H1 (cell line): Measurements from ENCODE around the gene SMTN. TPM values are rescaled to one million over a fixed set of nuclear protein-coding genes. Genes with fewer than 3 reads are reported as not detected.

ENCODE experiments used
- ATF2 ChIP-seq: IDR thresholded peaks from 2 replicates; pipeline ENCODE4 v1.6.1; 2012; ENCODE audit warnings: low read length, inconsistent platforms
- NANOG ChIP-seq: IDR thresholded peaks from 2 replicates; pipeline ENCODE4 v1.6.1; 2011; ENCODE audit warnings: low read length, low read depth, mild to moderate bottlenecking, inconsistent platforms; ENCODE audit not compliant: insufficient read depth, poor library complexity, severe bottlenecking
- POLR2AphosphoS5 ChIP-seq: IDR thresholded peaks from 2 replicates; pipeline ENCODE4 v1.6.1; 2011; ENCODE audit warnings: low read depth, low read length
- RBBP5 ChIP-seq: IDR thresholded peaks from 2 replicates; pipeline ENCODE4 v1.7.1; 2012; ENCODE audit warnings: low read depth, mild to moderate bottlenecking, inconsistent platforms, low read length, moderate library complexity, borderline replicate concordance
- RNF2 ChIP-seq: fragments of 200-900, 300-1000 bp; sonication (generic); IDR thresholded peaks from 2 replicates; pipeline ENCODE4 v1.7.1; 2016; ENCODE audit warnings: borderline replicate concordance, low read depth, mild to moderate bottlenecking, antibody characterized with exemption, low read length; ENCODE audit not compliant: poor library complexity, severe bottlenecking; ENCODE audit errors: missing control alignments
- polyA plus RNA-seq, 7 experiments: library from polyadenylated mRNA; depleted of rRNA in 3 of 7; stranded (reverse) in 5 of 7; unstranded in 2 of 7; fragments of >200 nt in 5 of 7; fragments of 200-250 nt in 2 of 7; gene quantifications; 1 replicate in 5 of 7; 2 replicates in 1 of 7; 4 replicates in 1 of 7; pipeline versions ENCODE4 v1.2.1 to v1.2.3, GENCODE V29; 2011 to 2013; ENCODE audit warnings: missing spikeins in 2 of 7, mixed read lengths in 2 of 7
- total RNA-seq: library from RNA; stranded (reverse); fragmentation: NEBNext Ultra II Directional; extraction: Animal tissue kit (Norgen Biotek cat#: 25700); gene quantifications from 2 replicates; pipeline ENCODE4 v1.2.1, GENCODE V29; 2021

Gene SMTN
- total and polyA plus RNA-seq, 2 of the 8 experiments (the other 6 are each of a cell fraction or from before 2014, with no cell fraction given) = 12.3 to 20.8 TPM

DNA sequence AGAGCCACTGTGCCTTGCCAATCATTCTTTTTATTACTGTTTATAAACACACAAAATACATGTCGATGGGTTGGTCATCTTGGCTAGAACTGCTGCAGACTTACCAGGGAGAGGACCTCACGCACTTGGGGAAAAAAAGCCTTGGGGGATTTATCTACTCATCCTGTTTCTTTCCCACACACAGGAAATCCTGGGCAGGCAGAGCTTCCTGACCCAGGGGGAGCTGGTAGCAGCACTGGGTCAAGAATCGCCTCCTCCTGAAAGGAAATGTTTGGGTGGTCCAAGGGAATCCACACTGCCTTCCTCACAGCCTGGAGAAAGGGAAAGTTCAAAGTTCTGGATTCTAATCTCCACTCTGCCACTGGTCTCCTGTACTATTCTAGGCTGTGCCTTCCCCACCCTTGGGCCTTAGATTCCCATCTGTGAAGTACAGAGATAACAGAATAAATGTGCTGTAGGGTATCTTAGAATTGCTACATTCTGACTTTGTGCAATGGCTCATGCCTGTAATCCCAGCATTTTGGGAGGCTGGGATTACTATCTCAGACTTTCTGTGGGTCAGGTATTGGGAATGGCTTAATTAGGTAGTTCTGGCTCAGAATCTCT lies 31.2 kb upstream of the SMTN start (continued):
- no peak for TF ChIP-seq RBBP5
- TF ChIP-seq POLR2AphosphoS5 = no peak
- no peak for TF ChIP-seq NANOG
- TF ChIP-seq RNF2 = no peak
- no peak for TF ChIP-seq ATF2
